ENCODE measurements around the gene SCP2.
"Not testable (repeated sequence)": the region's sequence is repeated elsewhere in the genome, so short reads cannot be mapped to it uniquely, and the experiment has no call there.

The SCP2 gene

DNA sequence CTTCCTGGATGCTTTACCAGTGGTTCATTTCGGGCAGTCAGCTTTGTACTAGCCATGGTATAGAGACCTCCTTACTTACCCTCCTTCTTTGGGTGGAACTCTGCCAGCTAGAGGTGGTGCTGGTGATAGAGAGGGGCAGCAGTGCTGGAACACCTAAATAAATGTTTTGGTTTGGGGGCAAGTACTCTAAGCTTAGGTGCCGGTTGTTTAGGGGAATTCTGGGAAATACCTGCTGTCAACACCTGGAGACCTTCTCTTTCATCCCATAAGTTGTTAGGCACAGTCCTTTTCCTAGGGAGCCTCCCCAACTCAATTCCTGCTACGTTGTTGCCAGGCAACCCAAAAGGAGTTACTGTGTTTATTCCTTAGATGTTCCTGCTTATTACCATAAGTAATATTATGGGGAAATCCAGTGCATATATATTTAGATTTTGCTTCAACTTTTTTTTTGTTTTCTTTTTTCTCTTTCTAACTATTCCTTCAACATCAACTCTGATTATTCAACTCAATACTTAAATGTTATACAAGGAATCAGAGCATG, 16.9 kb downstream of the SCP2 start:
- DNase-seq (ENCODE audit: low read depth) = no peak
- Histone ChIP-seq H3K4me1 (ENCODE audit: control insufficient read depth, insufficient read depth, low read length) (peaks cover 12% of the 10 kb centered on the region), H3K27me3 (replicated peaks; ENCODE audit: control insufficient read depth, insufficient read depth, low read length) (no peaks in the 10 kb centered on the region), H3K9ac (ENCODE audit: low read length) (no peak overlapping the region), H3K4me3 (ENCODE audit: low read length) (no peak overlapping the region), H3K36me3 (ENCODE audit: control insufficient read depth, insufficient read depth, low read length, severe bottlenecking) (peaks cover 26% of the 10 kb centered on the region), H3K9me3 (ENCODE audit: control insufficient read depth, low read length) (no peaks in the 10 kb centered on the region)

DNA sequence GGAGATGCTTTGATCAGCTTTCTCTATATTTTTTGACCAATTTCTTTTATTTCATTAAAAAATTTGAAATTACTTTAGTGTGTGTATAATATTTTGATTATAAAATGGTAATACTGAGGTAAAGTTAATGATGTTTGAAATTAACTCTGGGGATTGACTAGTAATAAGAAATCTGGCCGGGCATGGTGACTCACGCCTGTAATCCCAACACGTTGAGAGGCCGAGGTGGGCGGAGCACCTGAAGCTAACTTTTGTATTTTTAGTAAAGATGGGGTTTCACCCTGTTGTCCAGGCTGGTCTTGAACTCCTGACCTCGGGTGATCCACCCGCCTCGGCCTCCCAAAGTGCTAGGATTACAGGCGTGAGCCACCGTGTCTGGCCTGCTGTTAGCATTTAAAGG, 17.5 kb downstream of the SCP2 start:
- H3K4me3 ChIP-seq (ENCODE audit: low read length) = no peak overlapping the region
- peaks cover 31% of the 10 kb centered on the region for H3K36me3 ChIP-seq (ENCODE audit: control insufficient read depth, insufficient read depth, low read length, severe bottlenecking)
- H3K27me3 ChIP-seq (replicated peaks; ENCODE audit: control insufficient read depth, insufficient read depth, low read length) = no peaks in the 10 kb centered on the region
- DNase-seq (ENCODE audit: low read depth) = no peak
- no peaks in the 10 kb centered on the region for H3K9me3 ChIP-seq (ENCODE audit: control insufficient read depth, low read length)
- peaks cover 12% of the 10 kb centered on the region for H3K4me1 ChIP-seq (ENCODE audit: control insufficient read depth, insufficient read depth, low read length)
- H3K9ac ChIP-seq (ENCODE audit: low read length) = no peak overlapping the region

DNA sequence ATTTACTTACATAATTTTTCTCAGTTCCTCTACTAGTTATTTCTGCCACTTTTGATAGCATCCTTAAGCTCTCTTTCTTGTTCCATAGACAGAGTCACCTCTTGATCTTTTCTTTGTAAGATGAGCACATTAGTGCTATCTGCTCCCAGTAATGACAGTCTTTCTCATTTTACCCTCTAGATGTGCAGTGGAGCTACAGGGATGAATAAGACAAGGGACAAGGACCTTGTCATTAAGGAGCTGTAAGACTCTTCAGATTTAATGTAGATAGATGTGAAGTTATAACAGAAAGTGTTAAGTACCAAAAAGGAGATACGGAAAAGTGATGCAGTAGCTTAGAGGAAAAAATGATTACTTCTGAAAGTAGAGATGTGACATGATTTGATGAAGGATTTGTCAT, 20.4 kb downstream of the SCP2 start:
- Histone ChIP-seq H3K9me3 (ENCODE audit: control insufficient read depth, low read length) (no peaks in the 10 kb centered on the region), H3K36me3 (ENCODE audit: control insufficient read depth, insufficient read depth, low read length, severe bottlenecking) (peaks cover 48% of the 10 kb centered on the region), H3K4me1 (ENCODE audit: control insufficient read depth, insufficient read depth, low read length) (peaks cover 12% of the 10 kb centered on the region), H3K4me3 (ENCODE audit: low read length) (no peak overlapping the region), H3K27me3 (replicated peaks; ENCODE audit: control insufficient read depth, insufficient read depth, low read length) (no peaks in the 10 kb centered on the region), H3K9ac (ENCODE audit: low read length) (peak overlapping the region; percentile 32)
- no peak for DNase-seq (ENCODE audit: low read depth)

DNA sequence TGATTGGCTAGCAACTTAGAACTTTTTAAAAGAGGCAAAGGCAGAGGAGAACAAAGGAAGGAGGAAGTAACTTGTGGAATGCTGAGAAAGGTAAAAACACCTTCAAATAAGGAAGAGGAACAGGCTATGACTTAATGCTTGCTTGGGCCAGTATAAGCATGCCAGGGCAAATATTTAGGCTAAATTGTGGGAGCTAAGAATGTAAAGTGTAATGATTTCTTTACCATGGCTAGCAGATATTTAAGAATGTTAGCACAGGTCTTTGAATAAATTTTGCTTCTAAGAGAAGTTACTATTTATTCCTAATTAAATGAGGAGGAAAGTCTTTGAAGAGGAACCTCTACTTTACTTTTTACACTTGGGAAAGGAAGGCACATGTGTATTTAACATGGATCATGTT, 22.5 kb downstream of the SCP2 start:
- DNase-seq (ENCODE audit: low read depth); H3K27me3 ChIP-seq (replicated peaks; ENCODE audit: control insufficient read depth, insufficient read depth, low read length); H3K9me3 ChIP-seq (ENCODE audit: control insufficient read depth, low read length); H3K4me3 ChIP-seq (ENCODE audit: low read length); H3K9ac ChIP-seq (ENCODE audit: low read length): not testable (repeated sequence)
- Histone ChIP-seq H3K36me3 (ENCODE audit: control insufficient read depth, insufficient read depth, low read length, severe bottlenecking) (peaks cover 38% of the 10 kb centered on the region), H3K4me1 (ENCODE audit: control insufficient read depth, insufficient read depth, low read length) (peaks cover 12% of the 10 kb centered on the region)

DNA sequence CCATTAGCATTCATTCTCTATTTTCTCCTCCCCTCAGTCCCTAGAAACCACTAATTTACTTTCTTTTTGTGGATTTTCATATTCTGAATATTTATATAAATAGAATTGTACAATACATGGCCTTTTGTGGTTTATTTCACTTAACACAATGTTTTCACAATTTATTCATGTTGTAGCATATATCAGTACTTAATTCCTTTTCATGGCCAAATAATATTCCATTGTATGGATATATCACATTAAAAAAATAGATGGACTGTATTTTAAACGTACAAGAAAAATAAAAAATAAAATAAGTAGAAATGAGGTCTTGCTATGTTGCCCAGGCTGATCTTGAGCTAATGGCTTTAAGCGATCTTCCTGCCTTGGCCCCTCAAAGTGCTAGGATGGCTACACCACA, 25.0 kb downstream of the SCP2 start:
- H3K27me3 ChIP-seq (replicated peaks; ENCODE audit: control insufficient read depth, insufficient read depth, low read length) = no peaks in the 10 kb centered on the region
- no peak overlapping the region for H3K9ac ChIP-seq (ENCODE audit: low read length)
- DNase-seq (ENCODE audit: low read depth) = no peak
- no peaks in the 10 kb centered on the region for H3K9me3 ChIP-seq (ENCODE audit: control insufficient read depth, low read length)
- H3K36me3 ChIP-seq (ENCODE audit: control insufficient read depth, insufficient read depth, low read length, severe bottlenecking) = peaks cover 42% of the 10 kb centered on the region
- H3K4me3 ChIP-seq (ENCODE audit: low read length) = no peak overlapping the region
- H3K4me1 ChIP-seq (ENCODE audit: control insufficient read depth, insufficient read depth, low read length) = peaks cover 17% of the 10 kb centered on the region

DNA sequence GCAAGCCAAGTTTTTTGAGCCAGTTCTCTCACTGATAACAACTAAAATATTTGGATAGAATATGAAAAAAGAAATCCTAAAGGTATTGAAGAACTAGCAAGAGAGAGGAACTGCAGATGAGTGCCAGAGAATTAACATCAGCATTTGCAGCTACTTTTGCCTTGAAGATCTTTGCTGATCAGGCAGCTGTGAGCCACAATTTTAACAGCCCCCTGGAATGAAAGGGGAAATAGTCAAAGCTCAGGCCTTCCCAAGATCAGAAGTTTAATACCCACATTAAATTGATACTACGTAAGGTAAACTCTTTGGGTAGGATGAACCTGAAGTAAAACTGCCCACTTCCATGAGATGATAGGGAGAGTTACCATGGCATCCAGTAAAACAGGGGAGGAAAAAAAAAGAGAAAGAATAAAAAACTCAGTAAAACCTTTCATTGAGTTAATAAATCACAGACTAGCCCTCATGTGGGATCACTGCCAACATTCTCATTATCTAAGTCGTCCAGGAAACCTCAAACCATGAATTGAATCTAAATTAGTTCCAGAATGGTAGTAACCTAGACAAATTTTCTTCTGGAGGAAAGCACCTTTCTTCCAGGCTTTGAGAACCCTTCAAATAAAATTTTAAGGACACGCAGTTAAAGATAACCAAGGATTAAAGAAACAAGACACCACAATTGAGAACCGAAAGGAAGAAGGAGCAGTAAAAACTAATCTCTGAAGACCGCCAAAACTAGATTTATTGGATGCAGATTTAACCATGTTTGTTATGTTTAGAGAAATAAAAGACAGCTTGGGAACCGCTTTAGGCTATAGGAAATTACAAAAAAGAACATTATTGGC, 28.3 kb downstream of the SCP2 start:
- Histone ChIP-seq H3K27me3 (replicated peaks; ENCODE audit: control insufficient read depth, insufficient read depth, low read length) (no peaks in the 10 kb centered on the region), H3K9ac (ENCODE audit: low read length) (no peak overlapping the region), H3K9me3 (ENCODE audit: control insufficient read depth, low read length) (no peaks in the 10 kb centered on the region), H3K4me3 (ENCODE audit: low read length) (peak overlapping the region; percentile 29), H3K36me3 (ENCODE audit: control insufficient read depth, insufficient read depth, low read length, severe bottlenecking) (peaks cover 42% of the 10 kb centered on the region), H3K4me1 (ENCODE audit: control insufficient read depth, insufficient read depth, low read length) (peaks cover 8% of the 10 kb centered on the region)
- DNase-seq (ENCODE audit: low read depth) = peak; percentile 88

DNA sequence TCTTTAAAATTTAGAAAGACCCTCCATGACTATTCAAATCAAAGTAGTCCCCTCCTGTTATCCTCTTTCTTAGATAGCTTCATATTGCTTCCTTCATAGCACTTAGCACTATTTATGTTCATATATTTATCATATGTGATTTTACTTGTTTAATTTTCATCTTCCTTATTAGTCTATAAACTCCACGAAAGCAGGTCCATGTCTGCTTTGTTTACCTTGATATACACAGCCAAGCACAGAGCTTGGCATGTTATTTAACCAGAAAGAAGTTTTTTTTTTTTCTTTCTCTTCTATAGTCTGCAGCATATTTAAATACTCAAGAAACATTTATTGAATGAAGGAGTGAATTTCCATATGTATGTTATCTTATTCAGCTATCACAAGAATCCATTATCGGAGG, 36.0 kb downstream of the SCP2 start:
- Histone ChIP-seq H3K4me3 (ENCODE audit: low read length) (no peak overlapping the region), H3K9ac (ENCODE audit: low read length) (no peak overlapping the region), H3K9me3 (ENCODE audit: control insufficient read depth, low read length) (no peaks in the 10 kb centered on the region), H3K4me1 (ENCODE audit: control insufficient read depth, insufficient read depth, low read length) (no peaks in the 10 kb centered on the region), H3K36me3 (ENCODE audit: control insufficient read depth, insufficient read depth, low read length, severe bottlenecking) (peaks cover 56% of the 10 kb centered on the region), H3K27me3 (replicated peaks; ENCODE audit: control insufficient read depth, insufficient read depth, low read length) (no peaks in the 10 kb centered on the region)
- DNase-seq (ENCODE audit: low read depth) = no peak

DNA sequence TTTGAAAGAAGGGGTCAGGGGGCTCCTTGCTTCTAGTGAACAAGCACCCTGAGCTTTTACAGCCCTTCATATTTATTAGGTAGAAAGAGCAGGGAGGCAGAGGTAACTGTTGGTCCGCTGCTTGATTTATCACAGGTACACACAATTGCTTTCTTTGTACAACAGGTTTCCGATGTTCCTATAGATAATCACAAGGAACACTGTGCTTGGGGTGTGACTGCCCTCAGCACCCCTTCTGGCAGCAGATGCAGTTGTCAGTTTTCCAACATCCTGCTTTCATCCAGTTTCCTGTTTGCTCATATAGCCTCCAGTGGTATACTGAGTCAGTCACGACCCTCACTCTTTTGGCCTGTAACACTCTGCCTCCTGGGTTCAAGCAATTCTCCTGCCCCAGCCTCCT, 40.6 kb downstream of the SCP2 start:
- peaks cover 48% of the 10 kb centered on the region for H3K36me3 ChIP-seq (ENCODE audit: control insufficient read depth, insufficient read depth, low read length, severe bottlenecking)
- no peaks in the 10 kb centered on the region for H3K9me3 ChIP-seq (ENCODE audit: control insufficient read depth, low read length)
- no peak overlapping the region for H3K9ac ChIP-seq (ENCODE audit: low read length)
- no peaks in the 10 kb centered on the region for H3K27me3 ChIP-seq (replicated peaks; ENCODE audit: control insufficient read depth, insufficient read depth, low read length)
- no peak for DNase-seq (ENCODE audit: low read depth)
- no peak overlapping the region for H3K4me3 ChIP-seq (ENCODE audit: low read length)
- no peaks in the 10 kb centered on the region for H3K4me1 ChIP-seq (ENCODE audit: control insufficient read depth, insufficient read depth, low read length)

DNA sequence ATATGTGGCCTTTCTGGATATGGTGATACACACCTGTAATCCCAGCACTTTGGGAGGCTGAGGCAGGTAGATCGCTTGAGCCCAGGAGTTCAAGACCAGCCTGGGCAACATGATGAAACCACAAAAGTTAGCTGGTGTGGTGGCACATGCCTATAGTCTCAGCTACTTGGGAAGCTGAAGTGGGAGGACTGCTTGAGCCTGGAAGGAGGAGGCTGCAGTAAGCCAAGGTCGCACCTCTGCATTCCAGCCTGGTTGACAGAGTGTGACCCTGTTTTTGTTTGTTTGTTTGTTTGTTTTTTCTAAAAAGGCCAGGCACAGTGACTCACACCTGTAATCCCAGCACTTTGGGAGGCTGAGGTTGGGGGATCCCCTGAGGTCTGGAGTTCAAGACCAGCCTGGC, 42.2 kb downstream of the SCP2 start:
- H3K27me3 ChIP-seq (replicated peaks; ENCODE audit: control insufficient read depth, insufficient read depth, low read length); DNase-seq (ENCODE audit: low read depth); H3K9ac ChIP-seq (ENCODE audit: low read length); H3K4me3 ChIP-seq (ENCODE audit: low read length); H3K9me3 ChIP-seq (ENCODE audit: control insufficient read depth, low read length); H3K4me1 ChIP-seq (ENCODE audit: control insufficient read depth, insufficient read depth, low read length): not testable (repeated sequence)
- peaks cover 36% of the 10 kb centered on the region for H3K36me3 ChIP-seq (ENCODE audit: control insufficient read depth, insufficient read depth, low read length, severe bottlenecking)

DNA sequence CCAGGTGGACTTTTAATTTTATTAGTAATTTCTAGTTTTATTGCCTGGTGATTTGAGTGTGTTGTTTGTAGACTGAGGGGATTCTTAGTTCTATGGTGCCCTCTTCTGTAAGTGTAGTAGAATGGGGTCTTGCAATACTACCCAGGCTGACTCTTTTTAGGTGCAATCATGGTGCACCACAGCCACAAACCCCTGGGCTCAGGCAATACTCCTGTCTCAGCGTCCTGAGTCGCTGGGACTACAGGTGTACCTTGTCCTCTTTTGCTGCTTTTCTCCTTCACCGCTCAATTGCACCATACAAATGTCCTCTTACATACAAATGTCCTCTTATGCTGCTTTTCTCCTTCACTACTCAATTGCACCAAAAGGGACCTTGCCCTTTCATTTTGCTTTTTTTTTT, 43.1 kb downstream of the SCP2 start:
- Histone ChIP-seq H3K27me3 (replicated peaks; ENCODE audit: control insufficient read depth, insufficient read depth, low read length) (no peaks in the 10 kb centered on the region), H3K9me3 (ENCODE audit: control insufficient read depth, low read length) (no peaks in the 10 kb centered on the region), H3K9ac (ENCODE audit: low read length) (no peak overlapping the region), H3K4me3 (ENCODE audit: low read length) (no peak overlapping the region), H3K36me3 (ENCODE audit: control insufficient read depth, insufficient read depth, low read length, severe bottlenecking) (peaks cover 32% of the 10 kb centered on the region), H3K4me1 (ENCODE audit: control insufficient read depth, insufficient read depth, low read length) (no peaks in the 10 kb centered on the region)
- DNase-seq (ENCODE audit: low read depth) = no peak

DNA sequence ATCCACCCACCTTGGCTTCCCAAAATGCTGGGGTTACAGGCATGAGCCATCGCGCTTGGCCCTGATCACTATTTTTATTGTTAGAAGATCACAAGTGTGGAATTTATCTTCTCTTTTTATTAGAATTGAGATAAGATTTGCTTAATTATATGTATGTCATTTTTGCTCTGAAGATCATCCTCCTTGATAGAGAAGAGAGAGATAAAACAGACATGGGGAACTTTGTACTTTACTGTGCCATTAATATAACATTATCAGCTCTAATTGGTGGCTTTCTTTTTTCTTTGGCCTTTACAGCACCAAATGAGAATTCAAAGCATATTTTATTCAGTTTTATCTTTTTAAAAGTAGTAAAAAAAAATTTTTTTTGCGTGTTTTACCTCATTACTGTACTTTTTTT, 46.8 kb downstream of the SCP2 start:
- DNase-seq (ENCODE audit: low read depth) = no peak
- Histone ChIP-seq H3K4me1 (ENCODE audit: control insufficient read depth, insufficient read depth, low read length) (peaks cover 6% of the 10 kb centered on the region), H3K4me3 (ENCODE audit: low read length) (no peak overlapping the region), H3K9me3 (ENCODE audit: control insufficient read depth, low read length) (no peaks in the 10 kb centered on the region), H3K27me3 (replicated peaks; ENCODE audit: control insufficient read depth, insufficient read depth, low read length) (no peaks in the 10 kb centered on the region), H3K36me3 (ENCODE audit: control insufficient read depth, insufficient read depth, low read length, severe bottlenecking) (peaks cover 43% of the 10 kb centered on the region), H3K9ac (ENCODE audit: low read length) (no peak overlapping the region)

Measured in adipocyte (in vitro differentiated cells).